HepG2 (cell line): Measurements from ENCODE around the gene NPPA. TPM values are rescaled to one million over a fixed set of nuclear protein-coding genes. Genes with fewer than 3 reads are reported as not detected.

ENCODE experiments used
- ATAC-seq: fragments of 200-7000 bp; cut with Tn5 transposase; 3 replicates; pipeline ENCODE4 v1.9.1; 2020; ENCODE audit warnings: mild to moderate bottlenecking, moderate library complexity
- BruUV-seq: library from RNA; stranded (reverse); fragments of 400-500 nt; replicated peaks from 2 replicates; lab custom pipeline; 2021; lab: Mats Ljungman, UMichigan
- CTCF ChIA-PET: fragments of 300-600 bp; formaldehyde crosslinking; extraction: SDS; loops from one replicate; lab custom pipeline; 2021; ENCODE audit warnings: low total read pairs, inconsistent platforms, low intra/inter-chr PET ratio; lab: Yijun Ruan, JAX
- POLR2A ChIA-PET: fragments of 350-600 bp; sonication (Branson Sonifier 250); formaldehyde crosslinking; loops from one replicate; lab custom pipeline; 2020; ENCODE audit warnings: antibody characterized with exemption, inconsistent platforms; lab: Yijun Ruan, JAX
- DNase-seq: peaks from one replicate; pipeline ENCODE4 v3.0.0-alpha.2; 2015; ENCODE audit warnings: low spot score
- FAIRE-seq: peaks from 3 replicates; lab custom pipeline; 2011; peaks lifted over from hg19 to GRCh38; lab: Jason Lieb, UNC
- H2AFZ ChIP-seq: one replicate; pipeline ENCODE4 v1.6.1; 2011; ENCODE audit warnings: low read length, inconsistent platforms
- H3K27ac ChIP-seq: fragments of 300-600 bp; 3 replicates; pipeline ENCODE4 v1.8.0; 2011; ENCODE audit warnings: mixed run types, mild to moderate bottlenecking, mixed read lengths, low read length, inconsistent platforms; ENCODE audit not compliant: insufficient read depth; ENCODE audit errors: extremely low read length
- H3K27me3 ChIP-seq, 2 experiments: fragments of 200-600 bp in 1 of 2; 2 replicates in 1 of 2; 3 replicates in 1 of 2; pipeline versions ENCODE4 v1.6.0 to v1.8.0; 2011; ENCODE audit warnings: low read length in 2 of 2, mild to moderate bottlenecking in 2 of 2, moderate library complexity in 2 of 2, inconsistent platforms in 1 of 2; ENCODE audit not compliant: insufficient read depth in 2 of 2, control insufficient read depth in 1 of 2
- H3K36me3 ChIP-seq, 2 experiments: fragments of 200-600 bp in 1 of 2; replicated peaks in 1 of 2; 2 replicates in 1 of 2; 3 replicates in 1 of 2; pipeline versions ENCODE4 v1.5.1 to v1.8.0; 2011; ENCODE audit warnings: low read length in 2 of 2, inconsistent platforms in 1 of 2; ENCODE audit not compliant: insufficient read depth in 2 of 2, control insufficient read depth in 1 of 2
- H3K4me1 ChIP-seq: 2 replicates; pipeline ENCODE4 v1.5.1; 2012; ENCODE audit warnings: low read length, inconsistent platforms; ENCODE audit not compliant: insufficient read depth
- H3K4me2 ChIP-seq: 2 replicates; pipeline ENCODE4 v1.6.0; 2011; ENCODE audit warnings: low read depth, low read length, inconsistent platforms
- H3K4me3 ChIP-seq, 3 experiments: fragments of 200-600 bp in 1 of 3; sonication (generic), shearing (Covaris generic) in 1 of 3; replicated peaks in 1 of 3; 2 replicates each; pipeline ENCODE4 v1.5.1; 2011 to 2016; ENCODE audit warnings: low read length in 3 of 3, inconsistent platforms in 2 of 3, low read depth in 2 of 3, mild to moderate bottlenecking in 2 of 3, control low read depth in 1 of 3, mixed read lengths in 1 of 3; ENCODE audit not compliant: insufficient read depth in 1 of 3
- H3K79me2 ChIP-seq: one replicate; pipeline ENCODE4 v1.6.1; 2011; ENCODE audit warnings: low read length, inconsistent platforms; ENCODE audit not compliant: insufficient read depth
- H3K9ac ChIP-seq: 2 replicates; pipeline ENCODE4 v1.6.0; 2011; ENCODE audit warnings: mild to moderate bottlenecking, low read depth, low read length, inconsistent platforms; ENCODE audit not compliant: insufficient read depth
- H3K9me3 ChIP-seq: 2 replicates; pipeline ENCODE4 v1.5.1; 2012; ENCODE audit warnings: mild to moderate bottlenecking, low read length
- H4K20me1 ChIP-seq: 2 replicates; pipeline ENCODE4 v1.6.0; 2011; ENCODE audit warnings: inconsistent platforms, mild to moderate bottlenecking, low read length, moderate library complexity; ENCODE audit not compliant: insufficient read depth
- MAFK ChIP-seq, 2 experiments: IDR thresholded peaks in 1 of 2; conservative IDR thresholded peaks in 1 of 2; 2 replicates each; pipeline ENCODE4 v1.6.1; 2011; ENCODE audit warnings: improper control_type of control experiment in 2 of 2, low read length in 2 of 2
- REPIN1 ChIP-seq: sonication (generic); formaldehyde crosslinking; IDR thresholded peaks from 2 replicates; pipeline ENCODE4 v1.8.0; 2022; ENCODE audit warnings: missing genetic modification reagents, low read depth, mild to moderate bottlenecking, borderline replicate concordance
- TERF1 ChIP-seq: sonication (generic); formaldehyde crosslinking; IDR thresholded peaks from 2 replicates; pipeline ENCODE4 v1.8.0; 2022; ENCODE audit warnings: mild to moderate bottlenecking, missing genetic modification reagents, moderate library complexity
- ZNF121 ChIP-seq: sonication (generic); formaldehyde crosslinking; IDR thresholded peaks from 2 replicates; pipeline ENCODE4 v1.5.0; 2020; ENCODE audit warnings: mild to moderate bottlenecking, missing genetic modification reagents
- ZNF343 ChIP-seq: sonication (generic); formaldehyde crosslinking; IDR thresholded peaks from 2 replicates; pipeline ENCODE4 v1.4.0; 2020; ENCODE audit warnings: mild to moderate bottlenecking, missing genetic modification reagents
- WGBS: methylation state at CpG from one replicate; pipeline ENCODE4 v1.1.6; 2017; ENCODE audit warnings: low lambda C conversion rate; 5-methylcytosine and 5-hydroxymethylcytosine counted together
- in situ Hi-C: cut with HindIII; loops from 2 replicates; pipeline ENCODE4 v1.10.0; 2017; ENCODE audit warnings: low pct_unique_long_range_greater_than_20kb; ENCODE audit not compliant: extremely low pct_ligation_motif_present
- intact Hi-C: fragments of 100-400 bp; cut with micrococcal nuclease; formaldehyde crosslinking; loops from one replicate; pipeline ENCODE4 v1.10.0; 2022; ENCODE audit not compliant: unreplicated experiment
- polyA plus RNA-seq, 8 experiments: library from polyadenylated mRNA; depleted of rRNA in 3 of 8; stranded (reverse) in 7 of 8; unstranded in 1 of 8; fragments of >200 nt; fragmentation: Illumina TruSeq in 4 of 8; extraction: Trizol in 4 of 8; gene quantifications; 2 replicates each; pipeline versions ENCODE4 v1.2.1 to v1.2.3, GENCODE V29; 2011 to 2016; ENCODE audit warnings: low read depth in 4 of 8, missing spikeins in 1 of 8, mixed read lengths in 1 of 8; ENCODE audit not compliant: insufficient read depth in 1 of 8
- total RNA-seq, 5 experiments: library from RNA; depleted of rRNA; stranded (reverse); fragments of >200 nt; fragmentation: Illumina TruSeq; extraction: Trizol; gene quantifications; 2 replicates each; pipeline ENCODE4 v1.2.3, GENCODE V29; 2016; ENCODE audit warnings: low read depth in 1 of 5

The NPPA gene
- total and polyA plus RNA-seq, 2 of the 13 experiments (the other 11 are each of a cell fraction or from before 2014, with no cell fraction given), result not detected

GRCh38 chr1:11799099-11799498 lies 48.5 kb downstream of the NPPA start (continued):
- TF ChIP-seq ZNF343 (CRISPR knock-in tag), result no peak
- TF ChIP-seq TERF1 (CRISPR knock-in tag), result no peak

- no peaks in the 10 kb centered on the region for H3K27me3 ChIP-seq
- peaks cover 5 to 17% of the 10 kb centered on the region in 2 experiments; a peak in 1 of 5 replicates for H3K36me3 ChIP-seq
- no peaks in the 10 kb centered on the region for H3K9me3 ChIP-seq
- H4K20me1 ChIP-seq, result no peaks in the 10 kb centered on the region
- H3K27ac ChIP-seq, result no peak overlapping the region
- FAIRE-seq, result no peak
- H3K4me3 ChIP-seq, result no peak overlapping the region
- no peak for ATAC-seq
- in situ Hi-C loops (no loop called here), intact Hi-C loops (no loop called here)
- POLR2A ChIA-PET, result interaction anchor here (0.5 to 1.4 kb wide), 2 partner anchors 9 to 16 kb away, joined by 3 to 5 read pairs; partner anchors contain the start of gene CLCN6
- DNase-seq, result no peak
- no peak overlapping the region for H2AFZ ChIP-seq
- TF ChIP-seq ZNF121, result 0 out of 2 replicates have a peak, but pooled peaks have one; percentile 23
- TF ChIP-seq REPIN1 (CRISPR knock-in tag), result no peak
- TF ChIP-seq MAFK (conservative IDR thresholded peaks at IDR 0.05 in 1 of 2, IDR thresholded peaks at IDR 0.05 in 1 of 2; ENCODE audit: low read length in 2 of 2), result peak in 1 of 2 experiments; percentile 32; a peak in 1 of 4 replicates
- TF ChIP-seq, all 625 proteins: peak for 2
- CTCF ChIA-PET, result no interaction called here
- Histone ChIP-seq H3K4me1 (peaks cover 9% of the 10 kb centered on the region), H3K4me2 (no peak overlapping the region), H3K79me2 (no peaks in the 10 kb centered on the region), H3K9ac (no peak overlapping the region)
- no TSS peak for BruUV-seq
- WGBS, result over 99% methylated on average over 6 of the region's 6 CpGs
Observed at GRCh38 chr1:11797525-11798216, 49.9 kb downstream of the NPPA start.
